Lung (tissue), 12 donors: ENCODE measurements around the gene NOTCH1. TPM values are rescaled to one million over a fixed set of nuclear protein-coding genes. Genes with fewer than 3 reads are reported as not detected.
"Not testable (repeated sequence)": the region's sequence is repeated elsewhere in the genome, so short reads cannot be mapped to it uniquely, and the experiment has no call there.

Experiments used
- ATAC-seq: fragments of 200-7000 bp; cut with Tn5 transposase; one replicate; pipeline ENCODE4 v1.9.1; 2020; ENCODE audit warnings: moderate number of reproducible peaks; ENCODE audit not compliant: insufficient read depth, low FRiP score
- DNase-seq, 3 donors: peaks; one replicate each; pipeline ENCODE4 v3.0.0-alpha.2; 2013 to 2017
- H3K27ac ChIP-seq, 2 donors: one replicate each; pipeline ENCODE4 v1.5.1; 2013; ENCODE audit warnings: mild to moderate bottlenecking in 2 of 2, moderate library complexity in 2 of 2, control low read depth in 1 of 2, inconsistent platforms in 1 of 2, low read depth in 1 of 2, low read length in 1 of 2
- H3K27me3 ChIP-seq, 3 donors: one replicate each; pipeline ENCODE4 v1.5.1; 2013; ENCODE audit warnings: low read length in 2 of 3; ENCODE audit not compliant: control insufficient read depth in 3 of 3, insufficient read depth in 3 of 3
- H3K36me3 ChIP-seq, 4 donors: one replicate each; pipeline ENCODE4 v1.5.1; 2013; ENCODE audit warnings: low read length in 4 of 4, mild to moderate bottlenecking in 1 of 4, moderate library complexity in 1 of 4; ENCODE audit not compliant: control insufficient read depth in 4 of 4, insufficient read depth in 4 of 4
- H3K4me1 ChIP-seq, 5 donors: one replicate each; pipeline ENCODE4 v1.5.1; 2013; ENCODE audit warnings: low read length in 5 of 5, mild to moderate bottlenecking in 2 of 5, moderate library complexity in 1 of 5; ENCODE audit not compliant: control insufficient read depth in 5 of 5, insufficient read depth in 5 of 5
- H3K4me3 ChIP-seq: one replicate; pipeline ENCODE4 v1.5.1; 2013; ENCODE audit warnings: mild to moderate bottlenecking, control low read depth, moderate library complexity
- H3K9ac ChIP-seq, 2 donors: one replicate each; pipeline ENCODE4 v1.5.1; 2013; ENCODE audit warnings: low read length in 2 of 2, control low read depth in 1 of 2; ENCODE audit not compliant: insufficient read depth in 1 of 2
- H3K9me3 ChIP-seq, 4 donors: one replicate each; pipeline ENCODE4 v1.5.1; 2013; ENCODE audit warnings: low read length in 3 of 4, mild to moderate bottlenecking in 1 of 4, moderate library complexity in 1 of 4; ENCODE audit not compliant: control insufficient read depth in 4 of 4, insufficient read depth in 3 of 4
- CTCF ChIP-seq: IDR thresholded peaks from 2 replicates; pipeline ENCODE4 v1.5.1; 2012; ENCODE audit warnings: mild to moderate bottlenecking; ENCODE audit errors: control extremely low read depth, extremely low read depth
- WGBS, 2 donors: extraction: QIAGEN DNeasy Blood & Tissue Kit; methylation state at CpG; one replicate each; pipeline ENCODE4 v1.1.7; 2013; 5-methylcytosine and 5-hydroxymethylcytosine counted together
- polyA plus RNA-seq, 2 donors: library from polyadenylated mRNA; stranded (reverse); fragments of 200-250 nt; gene quantifications; one replicate each; pipeline ENCODE4 v1.2.1, GENCODE V29; 2013
- total RNA-seq, 2 donors: library from RNA; depleted of rRNA in 1 of 2; stranded (reverse); fragments of >200 nt in 1 of 2; gene quantifications; one replicate each; pipeline ENCODE4 v1.2.1, GENCODE V29; 2014 to 2021
- donor health status: control.
- donor health status: control.
- donor health status: Bipolar disorder and iron deficiency.
- donor health status: healthy.
- donor health status: DM: yes; HTN: yes; CAD: no.

NOTCH1 gene
- total and polyA plus RNA-seq, 4 donors, result 23.9 to 101 (median 44.5) TPM

- ATAC-seq (no peak), DNase-seq (no peak)
- H3K4me1 ChIP-seq, result peaks cover 0 to 43% (median 16%) of the 10 kb centered on the region in 5 donors
- no peak overlapping the region for H3K4me3 ChIP-seq
- WGBS, 2 donors, result 64 to 68% methylated on average over 23 of the region's 23 CpGs
- H3K27ac ChIP-seq, result no peak overlapping the region
- H3K9me3 ChIP-seq, result no peaks in the 10 kb centered on the region
- no peak overlapping the region for H3K9ac ChIP-seq
- TF ChIP-seq CTCF, result no peak
- no peaks in the 10 kb centered on the region for H3K36me3 ChIP-seq
- no peaks in the 10 kb centered on the region for H3K27me3 ChIP-seq
These were observed 38.6 kb upstream of the NOTCH1 start for GRCh38 chr9:136584401-136584932.

- DNase-seq (no peak), ATAC-seq (no peak)
- Histone ChIP-seq H3K36me3 (no peaks in the 10 kb centered on the region), H3K27me3 (no peaks in the 10 kb centered on the region), H3K4me3 (no peak overlapping the region), H3K4me1 (peaks cover 0 to 39% (median 12%) of the 10 kb centered on the region in 5 donors), H3K9me3 (no peaks in the 10 kb centered on the region), H3K27ac (no peak overlapping the region), H3K9ac (no peak overlapping the region)
- 93 to 95% methylated on average over 11 of the region's 11 CpGs for WGBS, 2 donors
- no peak for TF ChIP-seq CTCF
These were observed 37.3 kb upstream of the NOTCH1 start for GRCh38 chr9:136582977-136583735.

DNA sequence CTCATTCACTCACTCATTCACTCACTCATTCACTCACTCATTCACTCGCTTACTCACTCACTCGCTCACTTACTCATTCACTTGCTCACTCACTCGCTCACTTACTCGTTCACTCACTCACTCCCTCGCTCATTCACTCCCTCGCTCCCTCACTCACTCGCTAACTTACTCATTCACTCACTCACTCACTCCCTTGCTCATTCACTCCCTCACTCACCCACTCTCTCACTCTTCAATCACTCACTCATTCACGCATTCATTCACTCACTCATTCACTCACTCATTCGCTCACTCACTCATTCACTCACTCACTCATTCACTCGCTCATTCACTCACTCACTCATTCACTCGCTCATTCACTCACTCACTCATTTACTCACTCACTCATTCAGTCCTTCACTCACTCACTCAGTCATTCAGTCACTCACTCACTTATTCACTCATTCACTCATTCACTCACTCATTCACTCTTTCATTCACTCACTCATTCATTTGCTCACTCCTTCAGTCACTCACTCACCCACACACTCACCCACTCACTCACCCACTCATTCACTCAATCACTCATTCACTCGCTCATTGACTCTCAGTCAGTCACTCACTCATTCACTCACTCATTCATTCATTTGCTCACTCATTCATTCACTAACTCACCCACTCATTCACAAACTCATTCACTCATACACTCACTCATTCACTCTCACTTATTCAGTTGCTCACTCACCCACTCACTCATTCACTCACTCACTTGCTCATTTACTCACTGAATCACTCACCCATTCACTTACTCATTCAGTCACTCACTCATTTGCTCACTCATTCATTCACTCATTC lies 36.0 kb upstream of the NOTCH1 start:
- Histone ChIP-seq H3K4me1 (peaks cover 0 to 27% (median 9%) of the 10 kb centered on the region in 5 donors), H3K27me3 (no peaks in the 10 kb centered on the region), H3K9ac (no peak overlapping the region), H3K9me3 (no peaks in the 10 kb centered on the region), H3K4me3 (no peak overlapping the region), H3K36me3 (no peaks in the 10 kb centered on the region), H3K27ac (no peak overlapping the region)
- no peak for ATAC-seq
- no peak for DNase-seq
- no peak for TF ChIP-seq CTCF
- WGBS, 2 donors, result 97% methylated on average over 12 of the region's 12 CpGs

DNA sequence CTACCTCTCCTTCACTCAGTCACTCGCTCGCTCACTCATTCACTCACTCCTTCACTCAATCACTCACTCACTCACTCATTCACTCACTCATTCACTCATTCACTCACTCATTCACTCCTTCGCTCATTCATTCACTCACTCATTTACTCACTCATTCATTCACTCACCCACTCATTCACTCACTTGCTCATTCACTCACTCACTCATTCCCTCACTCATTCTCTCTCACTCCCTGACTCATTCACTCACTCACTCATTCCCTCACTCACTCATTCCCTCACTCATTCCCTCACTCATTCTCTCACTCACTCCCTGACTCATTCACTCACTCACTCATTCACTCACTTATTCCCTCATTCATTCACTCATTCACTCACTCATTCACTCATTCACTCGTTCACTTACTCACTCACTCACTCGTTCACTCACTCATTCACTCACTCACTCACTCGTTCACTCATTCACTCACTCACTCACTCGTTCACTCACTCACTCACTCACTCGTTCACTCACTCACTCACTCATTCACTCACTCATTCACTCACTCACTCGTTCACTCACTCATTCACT lies 33.9 kb upstream of the NOTCH1 start:
- peaks cover 0 to 15% (median 12%) of the 10 kb centered on the region in 5 donors for H3K4me1 ChIP-seq
- H3K27me3 ChIP-seq, DNase-seq, H3K4me3 ChIP-seq, H3K27ac ChIP-seq, H3K9ac ChIP-seq, H3K9me3 ChIP-seq, ATAC-seq, H3K36me3 ChIP-seq: not testable (repeated sequence)
- WGBS, 2 donors, result 84 to 93% methylated on average over 7 to 8 of the region's 9 CpGs
